ENCODE data around the gene TRIM27. TPM values are rescaled to one million over a fixed set of nuclear protein-coding genes. Genes with fewer than 3 reads are reported as not detected.
A peak's percentile ranks its signal among the peaks of the same experiment; 100 is the strongest.
"Not testable (repeated sequence)": the region's sequence is repeated elsewhere in the genome, so short reads cannot be mapped to it uniquely, and the experiment has no call there.

The TRIM27 gene
- total and polyA plus RNA-seq, 4 experiments from 2014 or later = 51.6 to 108 (median 83.5) TPM

GRCh38 chr6:28875191-28875747 lies 48.5 kb downstream of the TRIM27 start:
- Mint-ChIP-seq H3K27me3 (peaks cover 12% of the 10 kb centered on the region in 2 donors), H3K27ac (no peak overlapping the region), H3K9me3 (no peaks in the 10 kb centered on the region), H3K4me3 (no peak overlapping the region), H3K4me1 (peaks cover 0 to 2% (median 0%) of the 10 kb centered on the region in 4 donors), H3K36me3 (no peaks in the 10 kb centered on the region)
- CTCF ChIA-PET (ENCODE audit: partially characterized antibody) = interaction anchor here (1.0 to 1.9 kb wide), 2 partner anchors 9 to 10 kb away, joined by 3 to 5 read pairs; no protein-coding TSS in a partner anchor
- Histone ChIP-seq H3K9me3 (ENCODE audit: control insufficient read depth in 1 of 2, low read length in 2 of 2) (no peaks in the 10 kb centered on the region), H3K36me3 (ENCODE audit: insufficient read depth, low read length) (no peaks in the 10 kb centered on the region), H3K27ac (ENCODE audit: low read depth, low read length) (no peak overlapping the region), H3K4me3 (ENCODE audit: low read length in 2 of 2) (no peak overlapping the region), H3K27me3 (ENCODE audit: insufficient read depth, low read length) (no peaks in the 10 kb centered on the region), H3K4me1 (ENCODE audit: insufficient read depth, low read length) (no peaks in the 10 kb centered on the region)
- POLR2A ChIA-PET (ENCODE audit: partially characterized antibody) = no interaction called here
- intact Hi-C loops (cut with micrococcal nuclease) = no loop called here
- DNase-seq = no peak

GRCh38 chr6:28872157-28872817 lies 51.5 kb downstream of the TRIM27 start:
- DNase-seq; H3K9me3 ChIP-seq (ENCODE audit: control insufficient read depth in 1 of 2, low read length in 2 of 2); H3K9me3 Mint-ChIP-seq; H3K27ac ChIP-seq (ENCODE audit: low read depth, low read length); H3K27me3 Mint-ChIP-seq; H3K4me1 ChIP-seq (ENCODE audit: insufficient read depth, low read length); H3K36me3 ChIP-seq (ENCODE audit: insufficient read depth, low read length); POLR2A ChIA-PET (ENCODE audit: partially characterized antibody); H3K27ac Mint-ChIP-seq; H3K27me3 ChIP-seq (ENCODE audit: insufficient read depth, low read length); CTCF ChIA-PET (ENCODE audit: partially characterized antibody); H3K4me3 Mint-ChIP-seq; H3K36me3 Mint-ChIP-seq; H3K4me3 ChIP-seq (ENCODE audit: low read length in 2 of 2); intact Hi-C loops (cut with micrococcal nuclease): not testable (repeated sequence)
- peaks cover 4 to 10% (median 8%) of the 10 kb centered on the region in 4 donors for H3K4me1 Mint-ChIP-seq

- Mint-ChIP-seq H3K27me3 (peaks cover 0 to 4% of the 10 kb centered on the region in 2 donors), H3K36me3 (peaks cover 0 to 2% of the 10 kb centered on the region in 2 donors), H3K27ac (no peak overlapping the region), H3K9me3 (no peaks in the 10 kb centered on the region), H3K4me3 (no peak overlapping the region), H3K4me1 (peaks cover 7 to 16% (median 12%) of the 10 kb centered on the region in 4 donors)
- no peaks in the 10 kb centered on the region for H3K9me3 ChIP-seq (ENCODE audit: control insufficient read depth in 1 of 2, low read length in 2 of 2)
- DNase-seq = no peak
- intact Hi-C loops (cut with micrococcal nuclease) = no loop called here
- CTCF ChIA-PET (ENCODE audit: partially characterized antibody) = no interaction called here
- POLR2A ChIA-PET (ENCODE audit: partially characterized antibody) = interaction anchor here (1.0 to 1.3 kb wide), 2 partner anchors 10 to 24 kb away, joined by 3 to 6 read pairs; no protein-coding TSS in a partner anchor
- H3K4me1 ChIP-seq (ENCODE audit: insufficient read depth, low read length) = peaks cover 6% of the 10 kb centered on the region
- no peak overlapping the region for H3K27ac ChIP-seq (ENCODE audit: low read depth, low read length)
- H3K4me3 ChIP-seq (ENCODE audit: low read length in 2 of 2) = no peak overlapping the region
- no peaks in the 10 kb centered on the region for H3K36me3 ChIP-seq (ENCODE audit: insufficient read depth, low read length)
- H3K27me3 ChIP-seq (ENCODE audit: insufficient read depth, low read length) = no peaks in the 10 kb centered on the region
Observed at GRCh38 chr6:28871335-28872156, 52.2 kb downstream of the TRIM27 start.

- no peak overlapping the region for H3K4me3 ChIP-seq (ENCODE audit: low read length in 2 of 2)
- peaks cover 0 to 18% of the 10 kb centered on the region in 2 donors for H3K36me3 Mint-ChIP-seq
- H3K36me3 ChIP-seq (ENCODE audit: insufficient read depth, low read length) = no peaks in the 10 kb centered on the region
- POLR2A ChIA-PET (ENCODE audit: partially characterized antibody) = interaction anchor here (7.3 to 9.0 kb wide), 3 partner anchors 17 to 54 kb away, joined by 92 to 208 read pairs (median 181); partner anchors contain the start of gene TRIM27
- peaks cover 0 to 12% (median 6%) of the 10 kb centered on the region in 8 donors for H3K9me3 Mint-ChIP-seq
- no peaks in the 10 kb centered on the region for H3K27me3 Mint-ChIP-seq
- intact Hi-C loops (cut with micrococcal nuclease) = loop anchor here (10.0 kb wide), 2 partner anchors 1114 to 1734 kb away; a partner anchor contains a TSS
- H3K4me1 Mint-ChIP-seq = peaks cover 16 to 40% (median 27%) of the 10 kb centered on the region in 4 donors
- H3K27ac ChIP-seq (ENCODE audit: low read depth, low read length) = no peak overlapping the region
- H3K27me3 ChIP-seq (ENCODE audit: insufficient read depth, low read length) = no peaks in the 10 kb centered on the region
- no peak overlapping the region for H3K4me3 Mint-ChIP-seq
- H3K9me3 ChIP-seq (ENCODE audit: control insufficient read depth in 1 of 2, low read length in 2 of 2) = no peaks in the 10 kb centered on the region
- DNase-seq = no peak
- peak overlapping the region in 1 of 7 donors; percentile 63 for H3K27ac Mint-ChIP-seq
- CTCF ChIA-PET (ENCODE audit: partially characterized antibody) = no interaction called here
- H3K4me1 ChIP-seq (ENCODE audit: insufficient read depth, low read length) = peaks cover 14% of the 10 kb centered on the region
Observed at GRCh38 chr6:28868873-28869272, 54.9 kb downstream of the TRIM27 start.

GRCh38 chr6:28867086-28867409 lies 56.7 kb downstream of the TRIM27 start:
- Mint-ChIP-seq H3K27ac (peak overlapping the region; percentile 89 to 97 (median 94)), H3K9me3 (peaks cover 0 to 24% (median 13%) of the 10 kb centered on the region in 8 donors), H3K36me3 (peaks cover 0 to 26% of the 10 kb centered on the region in 2 donors), H3K27me3 (peaks cover 4 to 5% of the 10 kb centered on the region in 2 donors), H3K4me3 (peak overlapping the region; percentile 85 to 97 (median 89)), H3K4me1 (peaks cover 23 to 55% (median 41%) of the 10 kb centered on the region in 4 donors)
- no peak for DNase-seq
- Histone ChIP-seq H3K36me3 (ENCODE audit: insufficient read depth, low read length) (no peaks in the 10 kb centered on the region), H3K4me3 (ENCODE audit: low read length in 2 of 2) (peak overlapping the region; percentile 20 to 56), H3K27ac (ENCODE audit: low read depth, low read length) (peak overlapping the region; percentile 57), H3K9me3 (ENCODE audit: control insufficient read depth in 1 of 2, low read length in 2 of 2) (no peaks in the 10 kb centered on the region), H3K27me3 (ENCODE audit: insufficient read depth, low read length) (no peaks in the 10 kb centered on the region), H3K4me1 (ENCODE audit: insufficient read depth, low read length) (peaks cover 14% of the 10 kb centered on the region)
- ChIA-PET POLR2A (ENCODE audit: partially characterized antibody) (interaction anchor here (0.8 to 9.0 kb wide), 23 partner anchors 9 to 1740 kb away, joined by 3 to 208 read pairs (median 4); partner anchors contain the start of genes TRIM27 and ZNF311), CTCF (ENCODE audit: partially characterized antibody) (interaction anchor here (1.1 to 6.9 kb wide), 6 partner anchors 8 to 149 kb away, joined by 3 to 65 read pairs (median 10); no protein-coding TSS in a partner anchor)
- intact Hi-C loops (cut with micrococcal nuclease) = loop anchor here (10.0 kb wide), 2 partner anchors 1112 to 1732 kb away; a partner anchor contains a TSS

GRCh38 chr6:28866205-28867085 lies 57.3 kb downstream of the TRIM27 start:
- peak overlapping the region; percentile 89 to 97 (median 94) for H3K27ac Mint-ChIP-seq
- H3K4me1 ChIP-seq (ENCODE audit: insufficient read depth, low read length) = peaks cover 14% of the 10 kb centered on the region
- CTCF ChIA-PET (ENCODE audit: partially characterized antibody) = interaction anchor here (0.6 to 6.9 kb wide), 16 partner anchors 7 to 1739 kb away, joined by 3 to 65 read pairs (median 4); partner anchors contain the start of gene TRIM27
- not testable (repeated sequence) for H3K27me3 ChIP-seq (ENCODE audit: insufficient read depth, low read length); H3K27me3 Mint-ChIP-seq; H3K36me3 ChIP-seq (ENCODE audit: insufficient read depth, low read length); H3K9me3 ChIP-seq (ENCODE audit: control insufficient read depth in 1 of 2, low read length in 2 of 2)
- DNase-seq = peak; percentile 81 to 88 (median 84)
- peaks cover 0 to 24% (median 13%) of the 10 kb centered on the region in 8 donors for H3K9me3 Mint-ChIP-seq
- intact Hi-C loops (cut with micrococcal nuclease) = loop anchor here (1.0 to 10.0 kb wide), 4 partner anchors 18 to 1732 kb away; a partner anchor contains a TSS
- H3K36me3 Mint-ChIP-seq = peaks cover 0 to 26% of the 10 kb centered on the region in 2 donors
- peak overlapping the region; percentile 32 to 56 for H3K4me3 ChIP-seq (ENCODE audit: low read length in 2 of 2)
- H3K27ac ChIP-seq (ENCODE audit: low read depth, low read length) = peak overlapping the region; percentile 57
- H3K4me3 Mint-ChIP-seq = peak overlapping the region; percentile 85 to 97 (median 89)
- POLR2A ChIA-PET (ENCODE audit: partially characterized antibody) = interaction anchor here (0.8 to 9.0 kb wide), 29 partner anchors 10 to 1739 kb away, joined by 3 to 208 read pairs (median 5); partner anchors contain the start of genes TRIM27 and ZNF311
- H3K4me1 Mint-ChIP-seq = peaks cover 23 to 56% (median 41%) of the 10 kb centered on the region in 4 donors

All from CD4-positive, alpha-beta memory T cell (primary cell).